H1 (cell line): ENCODE results near the gene DDHD1.
"Not testable (repeated sequence)": the region's sequence is repeated elsewhere in the genome, so short reads cannot be mapped to it uniquely, and the experiment has no call there.

Experiments used
- CEBPB ChIP-seq: IDR thresholded peaks from 2 replicates; pipeline ENCODE4 v1.6.1; 2012; ENCODE audit warnings: low read depth, low read length
- EGR1 ChIP-seq: IDR thresholded peaks from 2 replicates; pipeline ENCODE4 v1.6.1; 2011; ENCODE audit warnings: low read depth, low read length, borderline replicate concordance
- FOSL1 ChIP-seq: IDR thresholded peaks from 2 replicates; pipeline ENCODE4 v1.6.1; 2011; ENCODE audit warnings: mild to moderate bottlenecking, low read depth, low read length, moderate library complexity; ENCODE audit not compliant: insufficient read depth
- GABPA ChIP-seq: IDR thresholded peaks from 2 replicates; pipeline ENCODE4 v1.6.1; 2011; ENCODE audit warnings: mild to moderate bottlenecking, low read length, moderate library complexity, borderline replicate concordance; ENCODE audit not compliant: insufficient read depth
- MAFK ChIP-seq: IDR thresholded peaks from 2 replicates; pipeline ENCODE4 v1.6.1; 2012; ENCODE audit warnings: low read depth, mild to moderate bottlenecking, improper control_type of control experiment, low read length
- POLR2A ChIP-seq, 2 experiments: IDR thresholded peaks; 1 replicate in 1 of 2; 2 replicates in 1 of 2; pipeline ENCODE4 v1.6.1; 2011; ENCODE audit warnings: low read depth in 2 of 2, low read length in 2 of 2, mild to moderate bottlenecking in 2 of 2; ENCODE audit errors: control extremely low read depth in 1 of 2
- POLR2AphosphoS5 ChIP-seq: IDR thresholded peaks from 2 replicates; pipeline ENCODE4 v1.6.1; 2011; ENCODE audit warnings: low read depth, low read length
- SP1 ChIP-seq: IDR thresholded peaks from 2 replicates; pipeline ENCODE4 v1.6.1; 2011; ENCODE audit warnings: low read depth, low read length
- TAF1 ChIP-seq: IDR thresholded peaks from 2 replicates; pipeline ENCODE4 v1.6.1; 2011; ENCODE audit warnings: mild to moderate bottlenecking, low read depth, low read length
- TF ChIP-seq, protein P1 (sequence below), 3 experiments: IDR thresholded peaks; 1 replicate in 2 of 3; 2 replicates in 1 of 3; pipeline versions ENCODE4 v1.5.1 to v1.6.1; 2011; ENCODE audit warnings: low read length in 3 of 3, mild to moderate bottlenecking in 3 of 3, inconsistent platforms in 2 of 3, low read depth in 1 of 3, moderate library complexity in 1 of 3; ENCODE audit not compliant: insufficient read depth in 1 of 3; ENCODE audit errors: control extremely low read depth in 1 of 3

DNA sequence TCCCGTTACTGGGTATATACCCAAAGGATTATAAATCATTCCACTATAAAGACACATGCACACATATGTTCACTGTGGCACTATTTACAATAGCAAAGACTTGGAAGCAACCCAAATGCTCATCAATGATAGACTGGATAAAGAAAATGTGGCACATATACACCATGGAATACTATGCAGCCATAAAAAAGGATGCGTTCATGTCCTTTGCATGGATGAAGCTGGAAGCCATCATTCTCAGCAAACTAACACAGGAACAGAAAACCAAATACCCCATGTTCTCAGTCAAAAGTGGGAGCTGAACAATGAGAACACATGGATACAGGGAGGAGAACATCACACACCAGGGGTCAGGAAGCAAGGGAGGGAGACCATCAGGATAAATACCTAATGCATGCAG lies 31.7 kb downstream of the DDHD1 start:
- TF ChIP-seq POLR2AphosphoS5; SP1; MAFK; FOSL1; TAF1; GABPA; EGR1; POLR2A (IDR thresholded peaks at IDR 0.05; ENCODE audit: control extremely low read depth in 1 of 2, low read depth in 2 of 2, low read length in 2 of 2); CEBPB: not testable (repeated sequence)
- TF ChIP-seq, protein P1, sequence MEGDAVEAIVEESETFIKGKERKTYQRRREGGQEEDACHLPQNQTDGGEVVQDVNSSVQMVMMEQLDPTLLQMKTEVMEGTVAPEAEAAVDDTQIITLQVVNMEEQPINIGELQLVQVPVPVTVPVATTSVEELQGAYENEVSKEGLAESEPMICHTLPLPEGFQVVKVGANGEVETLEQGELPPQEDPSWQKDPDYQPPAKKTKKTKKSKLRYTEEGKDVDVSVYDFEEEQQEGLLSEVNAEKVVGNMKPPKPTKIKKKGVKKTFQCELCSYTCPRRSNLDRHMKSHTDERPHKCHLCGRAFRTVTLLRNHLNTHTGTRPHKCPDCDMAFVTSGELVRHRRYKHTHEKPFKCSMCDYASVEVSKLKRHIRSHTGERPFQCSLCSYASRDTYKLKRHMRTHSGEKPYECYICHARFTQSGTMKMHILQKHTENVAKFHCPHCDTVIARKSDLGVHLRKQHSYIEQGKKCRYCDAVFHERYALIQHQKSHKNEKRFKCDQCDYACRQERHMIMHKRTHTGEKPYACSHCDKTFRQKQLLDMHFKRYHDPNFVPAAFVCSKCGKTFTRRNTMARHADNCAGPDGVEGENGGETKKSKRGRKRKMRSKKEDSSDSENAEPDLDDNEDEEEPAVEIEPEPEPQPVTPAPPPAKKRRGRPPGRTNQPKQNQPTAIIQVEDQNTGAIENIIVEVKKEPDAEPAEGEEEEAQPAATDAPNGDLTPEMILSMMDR (IDR thresholded peaks at IDR 0.05; ENCODE audit: control extremely low read depth in 1 of 3, insufficient read depth in 1 of 3, low read depth in 1 of 3, low read length in 3 of 3): not testable (repeated sequence)
